Neural progenitor cell (in vitro differentiated cells): Measurements from ENCODE around the gene PODN. TPM values are rescaled to one million over a fixed set of nuclear protein-coding genes. Genes with fewer than 3 reads are reported as not detected.

ENCODE experiments used
- DNase-seq: peaks from one replicate; pipeline ENCODE4 v3.0.0-alpha.2; 2016; ENCODE audit warnings: low spot score
- H2AFZ ChIP-seq: fragments of 200-600 bp; sonication (generic); replicated peaks from 2 replicates; pipeline ENCODE4 v1.6.1; 2016; ENCODE audit warnings: antibody characterized with exemption
- H3F3A ChIP-seq: fragments of 200-600 bp; sonication (generic); 2 replicates; pipeline ENCODE4 v1.6.1; 2016; ENCODE audit warnings: antibody characterized with exemption, low read depth
- H3K27ac ChIP-seq: fragments of 200-600 bp; sonication (generic); 2 replicates; pipeline ENCODE4 v1.5.1; 2016; ENCODE audit warnings: mild to moderate bottlenecking
- H3K27me3 ChIP-seq: fragments of 200-600 bp; sonication (generic); 2 replicates; pipeline ENCODE4 v1.6.1; 2016; ENCODE audit warnings: mild to moderate bottlenecking, moderate library complexity
- H3K36me3 ChIP-seq: fragments of 200-600 bp; sonication (generic); 2 replicates; pipeline ENCODE4 v1.5.1; 2016
- H3K4me1 ChIP-seq: fragments of 200-600 bp; sonication (generic); 2 replicates; pipeline ENCODE4 v1.6.1; 2016; ENCODE audit warnings: mixed run types
- H3K4me2 ChIP-seq: fragments of 200-600 bp; sonication (generic); 2 replicates; pipeline ENCODE4 v1.6.1; 2016
- H3K4me3 ChIP-seq: fragments of 200-600 bp; sonication (generic); 2 replicates; pipeline ENCODE4 v1.5.1; 2016
- H3K79me2 ChIP-seq: fragments of 200-600 bp; sonication (generic); 2 replicates; pipeline ENCODE4 v1.6.1; 2016; ENCODE audit warnings: low read depth
- H3K9ac ChIP-seq: fragments of 200-600 bp; sonication (generic); 2 replicates; pipeline ENCODE4 v1.6.1; 2016
- H3K9me3 ChIP-seq: fragments of 200-600 bp; sonication (generic); 2 replicates; pipeline ENCODE4 v1.5.1; 2016; ENCODE audit warnings: low read depth
- H4K20me1 ChIP-seq: fragments of 200-600 bp; sonication (generic); 2 replicates; pipeline ENCODE4 v1.6.1; 2016; ENCODE audit warnings: low read depth
- H3K27ac Mint-ChIP-seq: 3 replicates; pipeline ENCODE4 v1.8.0; 2021; ENCODE audit warnings: mixed read lengths
- H3K27me3 Mint-ChIP-seq: 2 replicates; pipeline ENCODE4 v1.8.0; 2022; ENCODE audit warnings: low read depth, mild to moderate bottlenecking, inconsistent platforms, moderate library complexity, mixed read lengths; ENCODE audit not compliant: insufficient read depth
- H3K36me3 Mint-ChIP-seq: 3 replicates; pipeline ENCODE4 v1.8.0; 2021; ENCODE audit warnings: mixed read lengths
- H3K4me1 Mint-ChIP-seq: 3 replicates; pipeline ENCODE4 v1.8.0; 2021; ENCODE audit warnings: mixed read lengths
- H3K4me3 Mint-ChIP-seq: 3 replicates; pipeline ENCODE4 v1.8.0; 2021; ENCODE audit warnings: mild to moderate bottlenecking, moderate library complexity, mixed read lengths
- H3K9me3 Mint-ChIP-seq: 3 replicates; pipeline ENCODE4 v1.8.0; 2020; ENCODE audit warnings: mixed read lengths
- CTCF ChIP-seq: fragments of 200-600 bp; sonication (generic); IDR thresholded peaks from 2 replicates; pipeline ENCODE4 v1.5.1; 2017; ENCODE audit warnings: antibody characterized with exemption, mild to moderate bottlenecking
- EZH2 ChIP-seq: fragments of 200-600 bp; sonication (generic); IDR thresholded peaks from 2 replicates; pipeline ENCODE4 v1.6.1; 2017; ENCODE audit warnings: antibody characterized with exemption, mild to moderate bottlenecking, moderate library complexity
- EZH2phosphoT487 ChIP-seq: fragments of 200-600 bp; sonication (generic); IDR thresholded peaks from 2 replicates; pipeline ENCODE4 v1.6.1; 2017; ENCODE audit warnings: antibody characterized with exemption
- total RNA-seq: library from RNA; depleted of rRNA; stranded (reverse); fragments of >200 nt; gene quantifications from 2 replicates; pipeline ENCODE4 v1.2.3, GENCODE V29; 2015; ENCODE audit warnings: low replicate concordance

The PODN gene
- total RNA-seq, 1 donor from 2014 or later, result not detected

DNA sequence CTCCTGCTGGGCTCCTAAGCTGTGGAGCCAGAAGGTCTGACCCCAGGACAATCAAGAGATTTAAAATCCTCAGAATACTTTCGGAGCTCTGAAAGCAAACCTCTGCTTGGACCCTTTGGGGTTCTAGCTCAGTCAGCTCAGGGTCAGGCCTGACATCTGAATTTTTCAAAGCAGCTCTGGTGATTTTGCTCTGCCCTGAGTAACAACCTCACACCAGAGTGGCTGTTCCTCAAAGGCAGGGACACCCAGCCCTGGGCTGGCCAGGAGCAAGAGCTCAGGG, 68.5 kb downstream of the PODN start:
- no peaks in the 10 kb centered on the region for H3K79me2 ChIP-seq
- no peak overlapping the region for H3K4me3 Mint-ChIP-seq
- no peak for TF ChIP-seq CTCF
- no peak overlapping the region for H2AFZ ChIP-seq
- H3F3A ChIP-seq, result no peaks in the 10 kb centered on the region
- no peaks in the 10 kb centered on the region for H3K36me3 ChIP-seq
- H3K27me3 Mint-ChIP-seq, result peaks cover 8% of the 10 kb centered on the region
- H3K27me3 ChIP-seq, result no peaks in the 10 kb centered on the region
- H3K9ac ChIP-seq, result no peak overlapping the region
- no peaks in the 10 kb centered on the region for H3K36me3 Mint-ChIP-seq
- H3K4me1 ChIP-seq, result peaks cover 15% of the 10 kb centered on the region
- H3K4me3 ChIP-seq, result no peak overlapping the region
- no peak overlapping the region for H3K27ac Mint-ChIP-seq
- no peaks in the 10 kb centered on the region for H3K9me3 ChIP-seq
- H3K4me2 ChIP-seq, result peak overlapping the region; percentile 38
- H3K27ac ChIP-seq, result no peak overlapping the region
- no peaks in the 10 kb centered on the region for H3K9me3 Mint-ChIP-seq
- no peak for DNase-seq
- H4K20me1 ChIP-seq, result no peaks in the 10 kb centered on the region
- peaks cover 30% of the 10 kb centered on the region for H3K4me1 Mint-ChIP-seq

GRCh38 chr1:53130878-53131589, 69.0 kb downstream of the PODN start:
- H3K36me3 ChIP-seq, result no peaks in the 10 kb centered on the region
- peaks cover 3% of the 10 kb centered on the region for H3K27me3 Mint-ChIP-seq
- H3K9ac ChIP-seq, result no peak overlapping the region
- H3K4me1 Mint-ChIP-seq, result peaks cover 28% of the 10 kb centered on the region
- H4K20me1 ChIP-seq, result no peaks in the 10 kb centered on the region
- peak overlapping the region; percentile 38 for H3K4me2 ChIP-seq
- no peak overlapping the region for H3K4me3 ChIP-seq
- no peaks in the 10 kb centered on the region for H3K36me3 Mint-ChIP-seq
- no peak overlapping the region for H3K27ac ChIP-seq
- no peak for DNase-seq
- H3K4me1 ChIP-seq, result peaks cover 15% of the 10 kb centered on the region
- no peaks in the 10 kb centered on the region for H3K9me3 ChIP-seq
- no peak overlapping the region for H2AFZ ChIP-seq
- H3F3A ChIP-seq, result no peaks in the 10 kb centered on the region
- H3K79me2 ChIP-seq, result no peaks in the 10 kb centered on the region
- H3K4me3 Mint-ChIP-seq, result no peak overlapping the region
- H3K27me3 ChIP-seq, result no peaks in the 10 kb centered on the region
- H3K9me3 Mint-ChIP-seq, result no peaks in the 10 kb centered on the region
- TF ChIP-seq CTCF (no peak), EZH2phosphoT487 (no peak), EZH2 (no peak)
- no peak overlapping the region for H3K27ac Mint-ChIP-seq

GRCh38 chr1:53131590-53131938, 69.6 kb downstream of the PODN start:
- H3K9me3 Mint-ChIP-seq, result peaks cover under 1% of the 10 kb centered on the region
- H3K27ac Mint-ChIP-seq, result peak overlapping the region; percentile 2

More at GRCh38 chr1:53131590-53131938, 69.6 kb downstream of the PODN start:
- Histone ChIP-seq H3F3A (no peaks in the 10 kb centered on the region), H4K20me1 (no peaks in the 10 kb centered on the region), H3K36me3 (no peaks in the 10 kb centered on the region), H3K27ac (no peak overlapping the region), H3K27me3 (no peaks in the 10 kb centered on the region), H3K4me2 (no peak overlapping the region), H3K4me1 (peaks cover 15% of the 10 kb centered on the region), H3K9ac (no peak overlapping the region), H3K9me3 (no peaks in the 10 kb centered on the region), H3K4me3 (no peak overlapping the region), H2AFZ (no peak overlapping the region), H3K79me2 (no peaks in the 10 kb centered on the region)
- peaks cover 3% of the 10 kb centered on the region for H3K27me3 Mint-ChIP-seq
- H3K4me1 Mint-ChIP-seq, result peaks cover 26% of the 10 kb centered on the region
- H3K36me3 Mint-ChIP-seq, result no peaks in the 10 kb centered on the region
- no peak for TF ChIP-seq EZH2phosphoT487
- no peak for TF ChIP-seq EZH2
- TF ChIP-seq CTCF, result no peak
- no peak for DNase-seq
- H3K4me3 Mint-ChIP-seq, result no peak overlapping the region
